K562 (cell line): ENCODE results near the gene MBD5. TPM values are rescaled to one million over a fixed set of nuclear protein-coding genes. Genes with fewer than 3 reads are reported as not detected.

Experiments used
- ATAC-seq: fragments of 200-7000 bp; cut with Tn5 transposase; 3 replicates; pipeline ENCODE4 v1.9.1; 2020; ENCODE audit warnings: moderate library complexity
- BruUV-seq: library from RNA; stranded (reverse); fragments of 400-500 nt; replicated peaks from 2 replicates; lab custom pipeline; 2021; lab: Mats Ljungman, UMichigan
- CTCF ChIA-PET: fragments of 300-600 bp; formaldehyde crosslinking; extraction: SDS; loops from one replicate; lab custom pipeline; 2021; ENCODE audit warnings: low intra/inter-chr PET ratio; lab: Yijun Ruan, JAX
- POLR2A ChIA-PET: fragments of 300-600, 350-650 bp; sonication (Branson Sonifier 250); formaldehyde crosslinking; extraction: SDS; loops from one replicate; lab custom pipeline; 2021; ENCODE audit warnings: antibody characterized with exemption, inconsistent platforms; lab: Yijun Ruan, JAX
- DNase-seq, 4 experiments: peaks; one replicate each; pipeline versions ENCODE4 v3.0.0 to v3.0.0-alpha.2; 2011 to 2018; ENCODE audit warnings: low spot score in 3 of 4, mixed read lengths in 3 of 4; ENCODE audit errors: extremely low read depth in 1 of 4
- FAIRE-seq: peaks from 2 replicates; lab custom pipeline; 2011; peaks lifted over from hg19 to GRCh38; lab: Jason Lieb, UNC
- H2AFZ ChIP-seq: 2 replicates; pipeline ENCODE4 v1.6.0; 2011; ENCODE audit warnings: low read depth, low read length, control low read depth, inconsistent platforms
- H3K27ac ChIP-seq: fragments of 200-600 bp; 3 replicates; pipeline ENCODE4 v1.8.0; 2011; ENCODE audit warnings: low read depth, mild to moderate bottlenecking, control low read depth, inconsistent platforms, low read length, moderate library complexity, mixed read lengths; ENCODE audit errors: extremely low read depth
- H3K27me3 ChIP-seq, 2 experiments: fragments of 300-600 bp in 1 of 2; 2 replicates in 1 of 2; 3 replicates in 1 of 2; pipeline versions ENCODE4 v1.6.0 to v1.8.0; 2011; ENCODE audit warnings: inconsistent platforms in 2 of 2, low read length in 2 of 2, mild to moderate bottlenecking in 1 of 2, mixed read lengths in 1 of 2, moderate library complexity in 1 of 2; ENCODE audit not compliant: control insufficient read depth in 2 of 2, insufficient read depth in 2 of 2
- H3K36me3 ChIP-seq: fragments of 300-600 bp; 3 replicates; pipeline ENCODE4 v1.8.0; 2011; ENCODE audit warnings: mild to moderate bottlenecking, low read length, inconsistent platforms; ENCODE audit not compliant: control insufficient read depth, insufficient read depth
- H3K4me1 ChIP-seq, 2 experiments: fragments of 200-600 bp in 1 of 2; replicated peaks in 1 of 2; 2 replicates in 1 of 2; 3 replicates in 1 of 2; pipeline versions ENCODE4 v1.5.1 to v1.8.0; 2011; ENCODE audit warnings: inconsistent platforms in 2 of 2, low read length in 2 of 2, mild to moderate bottlenecking in 1 of 2, mixed read lengths in 1 of 2, moderate library complexity in 1 of 2; ENCODE audit not compliant: control insufficient read depth in 2 of 2, insufficient read depth in 2 of 2
- H3K4me2 ChIP-seq: 2 replicates; pipeline ENCODE4 v1.6.1; 2011; ENCODE audit warnings: low read length, control low read depth, inconsistent platforms, mixed read lengths; ENCODE audit not compliant: insufficient read depth
- H3K4me3 ChIP-seq: fragments of 200-600 bp; sonication (generic), shearing (Covaris generic); 2 replicates; pipeline ENCODE4 v1.5.1; 2016; ENCODE audit warnings: control low read depth, inconsistent platforms
- H3K79me2 ChIP-seq: fragments of 200-600 bp; 3 replicates; pipeline ENCODE4 v1.8.0; 2011; ENCODE audit warnings: low read length, inconsistent platforms; ENCODE audit not compliant: control insufficient read depth, insufficient read depth
- H3K9ac ChIP-seq, 2 experiments: 2 replicates each; pipeline versions ENCODE4 v1.6.0 to v1.6.1; 2011; ENCODE audit warnings: low read depth in 2 of 2, low read length in 2 of 2, control low read depth in 1 of 2, inconsistent platforms in 1 of 2, mild to moderate bottlenecking in 1 of 2, mixed read lengths in 1 of 2; ENCODE audit not compliant: insufficient read depth in 1 of 2
- H3K9me1 ChIP-seq: one replicate; pipeline ENCODE4 v1.6.0; 2011; ENCODE audit warnings: inconsistent platforms, mild to moderate bottlenecking, low read length, moderate library complexity; ENCODE audit not compliant: control insufficient read depth, insufficient read depth
- H3K9me3 ChIP-seq: replicated peaks from 2 replicates; pipeline ENCODE4 v1.5.1; 2011; ENCODE audit warnings: low read depth, low read length, inconsistent platforms; ENCODE audit not compliant: control insufficient read depth, insufficient read depth
- H4K20me1 ChIP-seq: replicated peaks from 2 replicates; pipeline ENCODE4 v1.6.1; 2011; ENCODE audit warnings: low read length, inconsistent platforms, mixed read lengths; ENCODE audit not compliant: control insufficient read depth, insufficient read depth
- ELF4 ChIP-seq: fragments of 450-650 bp; formaldehyde crosslinking; IDR thresholded peaks from 2 replicates; pipeline ENCODE4 v1.4.0; 2022; ENCODE audit warnings: missing genetic modification characterization
- GABPA ChIP-seq: fragments of 200-800 bp; sonication (Bioruptor generic); conservative IDR thresholded peaks from 2 replicates; pipeline ENCODE4 v1.6.1; 2016; ENCODE audit warnings: low read depth, missing genetic modification characterization, missing compliant biosample characterization
- KHSRP ChIP-seq: fragments of 450-650 bp; IDR thresholded peaks from 2 replicates; pipeline ENCODE4 v1.6.1; 2017
- RBFOX2 ChIP-seq: fragments of 200-400 bp; formaldehyde crosslinking; IDR thresholded peaks from 2 replicates; pipeline ENCODE4 v1.6.1; 2017; ENCODE audit warnings: low read depth, mild to moderate bottlenecking, low read length, moderate library complexity
- RFX5 ChIP-seq: IDR thresholded peaks from 2 replicates; pipeline ENCODE4 v1.6.1; 2011; ENCODE audit warnings: low read depth, mild to moderate bottlenecking, improper control_type of control experiment, low read length
- YBX1 ChIP-seq: fragments of 450-650 bp; IDR thresholded peaks from 2 replicates; pipeline ENCODE4 v1.7.1; 2016; ENCODE audit warnings: mild to moderate bottlenecking
- ZNF41 ChIP-seq: fragments of 250-450 bp; sonication (Bioruptor Pico); conservative IDR thresholded peaks from 2 replicates; pipeline ENCODE4 v1.4.0; 2020; ENCODE audit warnings: mild to moderate bottlenecking
- ZNF512 ChIP-seq: IDR thresholded peaks from 2 replicates; pipeline ENCODE4 v1.6.1; 2016; ENCODE audit warnings: missing genetic modification characterization, missing compliant biosample characterization
- ZNF77 ChIP-seq: fragments of 250-450 bp; sonication (Bioruptor Pico); IDR thresholded peaks from 2 replicates; pipeline ENCODE4 v1.5.0; 2020
- WGBS: fragments of 100-300 bp; shearing (Covaris generic); methylation state at CpG from one replicate; pipeline ENCODE4 v1.1.6; 2016; ENCODE audit warnings: low coverage, mixed read lengths; ENCODE audit not compliant: insufficient coverage; ENCODE audit errors: missing lambda C conversion rate; 5-methylcytosine and 5-hydroxymethylcytosine counted together
- in situ Hi-C: fragments of 300-500 bp; cut with MboI; formaldehyde crosslinking; loops from 4 replicates; pipeline ENCODE4 v1.15.0; 2018; ENCODE audit warnings: inconsistent platforms, mixed read lengths
- intact Hi-C: fragments of 100-400 bp; cut with micrococcal nuclease; formaldehyde crosslinking; loops from 2 replicates; pipeline ENCODE4 v1.14.2; 2022
- polyA plus RNA-seq, 8 experiments: library from polyadenylated mRNA; depleted of rRNA in 4 of 8; stranded (reverse) in 5 of 8; unstranded in 3 of 8; fragments of >200 nt; fragmentation: Nextera tagmentation in 2 of 8; fragmentation: Illumina TruSeq in 1 of 8; extraction: Ambion mirVana in 2 of 8; extraction: Trizol in 1 of 8; gene quantifications; 2 replicates each; pipeline versions ENCODE4 v1.2.1 to v1.2.3, GENCODE V29; 2011 to 2014; ENCODE audit warnings: inconsistent platforms in 1 of 8, missing spikeins in 1 of 8
- total RNA-seq, 7 experiments: library from RNA; depleted of rRNA in 6 of 7; stranded (reverse); fragments of >200 nt in 6 of 7; fragmentation: Illumina TruSeq in 2 of 7; extraction: Trizol in 2 of 7; gene quantifications; 2 replicates each; pipeline versions ENCODE4 v1.2.1 to v1.2.3, GENCODE V29; 2011 to 2021; ENCODE audit warnings: low replicate concordance in 1 of 7

MBD5 gene
- total and polyA plus RNA-seq, 9 of the 15 experiments (the other 6 are each of a cell fraction or from before 2014, with no cell fraction given) = 3.4 to 14.5 (median 9.0) TPM

GRCh38 chr2:148027822-148028221 lies 6.9 kb downstream of the MBD5 start:
- no peak overlapping the region for H2AFZ ChIP-seq
- TF ChIP-seq RFX5 = no peak
- no peak for TF ChIP-seq ZNF41 (CRISPR knock-in tag)
- TF ChIP-seq ELF4 (CRISPR knock-in tag) = no peak
- H3K27ac ChIP-seq = no peak overlapping the region
- FAIRE-seq (no peak), DNase-seq (no peak), ATAC-seq (no peak)
- BruUV-seq = no TSS peak
- ChIA-PET CTCF (no interaction called here), POLR2A (no interaction called here)
- WGBS = 84% methylated on average over 1 of the region's 1 CpG
- H3K9me1 ChIP-seq = no peaks in the 10 kb centered on the region
- peaks cover 0 to 6% of the 10 kb centered on the region in 2 experiments; a peak in 2 of 5 replicates for H3K4me1 ChIP-seq
- H3K4me3 ChIP-seq = no peak overlapping the region
- H3K79me2 ChIP-seq = peaks cover 33% of the 10 kb centered on the region
- H3K9ac ChIP-seq = no peak overlapping the region
- H4K20me1 ChIP-seq = no peaks in the 10 kb centered on the region
- in situ Hi-C loops = no loop called here
- no peaks in the 10 kb centered on the region for H3K9me3 ChIP-seq
- H3K4me2 ChIP-seq = no peak overlapping the region
- peaks cover 3% of the 10 kb centered on the region; the same call in 1 of the 3 replicates for H3K36me3 ChIP-seq
- H3K27me3 ChIP-seq = no peaks in the 10 kb centered on the region
- intact Hi-C loops = no loop called here

- Histone ChIP-seq H3K9me3 (no peaks in the 10 kb centered on the region), H4K20me1 (no peaks in the 10 kb centered on the region), H3K4me1 (peaks cover 0 to 2% of the 10 kb centered on the region in 2 experiments; a peak in 2 of 5 replicates), H3K36me3 (peaks cover 3% of the 10 kb centered on the region; the same call in 1 of the 3 replicates)
- CTCF ChIA-PET = no interaction called here
- BruUV-seq = no TSS peak
- in situ Hi-C loops = no loop called here
- no peak for TF ChIP-seq ZNF512
- no peak for TF ChIP-seq YBX1
- no peak for TF ChIP-seq KHSRP
- no peak for TF ChIP-seq ZNF77 (CRISPR knock-in tag)
- TF ChIP-seq RBFOX2 = no peak
- TF ChIP-seq GABPA = no peak
- TF ChIP-seq, all 486 proteins: peak for 0
- Histone ChIP-seq H3K4me3 (no peak overlapping the region), H2AFZ (no peak overlapping the region), H3K79me2 (peaks cover 24% of the 10 kb centered on the region), H3K4me2 (no peak overlapping the region), H3K9ac (no peak overlapping the region), H3K27me3 (no peaks in the 10 kb centered on the region), H3K27ac (no peak overlapping the region), H3K9me1 (no peaks in the 10 kb centered on the region)
- FAIRE-seq = no peak
- intact Hi-C loops = no loop called here
- WGBS = 85% methylated on average over 1 of the region's 1 CpG
- no peak for DNase-seq
- POLR2A ChIA-PET = interaction anchor here (0.6 kb wide), 2 partner anchors 8 to 13 kb away, joined by 3 to 4 read pairs; partner anchors contain the start of gene ORC4
- no peak for ATAC-seq
Measured at GRCh38 chr2:148028781-148029180, 7.9 kb downstream of the MBD5 start.
